AG09309 (cell line): ENCODE results near the gene TRIO.

Experiments
- DNase-seq: peaks from one replicate; pipeline ENCODE4 v3.0.0-alpha.2; 2010; ENCODE audit warnings: low read depth
- H3K4me3 ChIP-seq: 2 replicates; pipeline ENCODE4 v1.5.1; 2011; ENCODE audit warnings: mild to moderate bottlenecking, low read depth, low read length, moderate library complexity; ENCODE audit not compliant: control insufficient read depth
- TF ChIP-seq, protein P1 (sequence below): IDR thresholded peaks from 2 replicates; pipeline ENCODE4 v1.5.1; 2011; ENCODE audit warnings: mild to moderate bottlenecking, low read depth, low read length, inconsistent platforms; ENCODE audit not compliant: insufficient read depth, control insufficient read depth; ENCODE audit errors: missing control alignments

The TRIO gene

DNA sequence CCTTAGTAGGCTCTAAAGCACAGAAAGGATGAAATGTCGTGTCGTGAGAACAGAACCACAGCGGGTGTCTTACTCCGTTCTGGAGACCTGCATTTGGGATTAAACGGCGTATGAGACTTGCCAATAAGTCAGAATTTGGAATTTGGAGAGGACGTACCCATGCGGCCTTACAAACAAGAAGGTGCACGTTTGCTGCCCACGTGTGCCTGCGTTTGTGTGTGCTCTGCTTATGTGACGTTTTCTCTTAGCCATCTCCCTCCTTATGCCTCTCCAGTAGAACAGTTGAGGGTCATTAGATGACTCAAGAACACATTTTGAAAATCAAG, 266.9 kb downstream of the TRIO start:
- no peak overlapping the region for H3K4me3 ChIP-seq
- TF ChIP-seq, protein P1, sequence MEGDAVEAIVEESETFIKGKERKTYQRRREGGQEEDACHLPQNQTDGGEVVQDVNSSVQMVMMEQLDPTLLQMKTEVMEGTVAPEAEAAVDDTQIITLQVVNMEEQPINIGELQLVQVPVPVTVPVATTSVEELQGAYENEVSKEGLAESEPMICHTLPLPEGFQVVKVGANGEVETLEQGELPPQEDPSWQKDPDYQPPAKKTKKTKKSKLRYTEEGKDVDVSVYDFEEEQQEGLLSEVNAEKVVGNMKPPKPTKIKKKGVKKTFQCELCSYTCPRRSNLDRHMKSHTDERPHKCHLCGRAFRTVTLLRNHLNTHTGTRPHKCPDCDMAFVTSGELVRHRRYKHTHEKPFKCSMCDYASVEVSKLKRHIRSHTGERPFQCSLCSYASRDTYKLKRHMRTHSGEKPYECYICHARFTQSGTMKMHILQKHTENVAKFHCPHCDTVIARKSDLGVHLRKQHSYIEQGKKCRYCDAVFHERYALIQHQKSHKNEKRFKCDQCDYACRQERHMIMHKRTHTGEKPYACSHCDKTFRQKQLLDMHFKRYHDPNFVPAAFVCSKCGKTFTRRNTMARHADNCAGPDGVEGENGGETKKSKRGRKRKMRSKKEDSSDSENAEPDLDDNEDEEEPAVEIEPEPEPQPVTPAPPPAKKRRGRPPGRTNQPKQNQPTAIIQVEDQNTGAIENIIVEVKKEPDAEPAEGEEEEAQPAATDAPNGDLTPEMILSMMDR = no peak
- DNase-seq = no peak

DNA sequence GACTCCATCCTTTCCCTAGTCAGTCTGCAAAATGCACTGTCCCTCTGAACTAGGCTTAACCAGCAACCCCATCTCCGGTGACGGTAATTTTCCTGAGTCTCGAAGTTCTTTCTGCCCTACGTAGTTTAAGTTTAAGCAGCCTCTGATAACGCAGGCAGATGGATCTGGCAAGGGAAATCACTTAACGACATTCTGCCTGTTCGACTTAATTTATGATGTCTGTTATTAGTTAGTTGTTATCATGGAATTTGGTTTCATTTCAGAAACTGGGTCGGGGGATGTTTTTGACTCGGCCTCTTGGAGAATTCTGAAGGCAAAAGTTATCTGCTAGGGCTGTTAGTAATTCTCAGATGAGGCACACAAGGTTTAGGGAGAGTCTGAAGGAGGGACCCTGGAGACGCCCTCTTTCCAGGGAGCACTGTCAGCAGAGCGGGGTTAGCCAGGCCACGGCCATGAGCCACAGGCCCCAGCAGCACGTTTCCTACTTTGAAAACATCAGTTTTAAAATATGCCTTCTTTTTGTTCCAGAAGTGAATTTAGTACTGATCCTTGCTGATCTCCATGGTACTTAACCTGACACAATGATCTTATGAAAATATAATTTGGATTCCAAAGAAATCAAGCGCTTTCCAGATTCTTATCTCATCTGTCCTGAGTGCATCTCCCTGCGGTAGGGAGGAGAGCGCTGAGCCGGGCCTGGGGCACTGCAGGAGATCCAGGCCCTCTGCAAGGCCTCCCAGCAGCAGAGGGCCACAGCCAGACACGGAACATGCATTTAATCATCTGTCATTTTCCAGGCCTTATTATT, 267.5 kb downstream of the TRIO start:
- TF ChIP-seq, protein P1 = no peak
- no peak for DNase-seq

DNA sequence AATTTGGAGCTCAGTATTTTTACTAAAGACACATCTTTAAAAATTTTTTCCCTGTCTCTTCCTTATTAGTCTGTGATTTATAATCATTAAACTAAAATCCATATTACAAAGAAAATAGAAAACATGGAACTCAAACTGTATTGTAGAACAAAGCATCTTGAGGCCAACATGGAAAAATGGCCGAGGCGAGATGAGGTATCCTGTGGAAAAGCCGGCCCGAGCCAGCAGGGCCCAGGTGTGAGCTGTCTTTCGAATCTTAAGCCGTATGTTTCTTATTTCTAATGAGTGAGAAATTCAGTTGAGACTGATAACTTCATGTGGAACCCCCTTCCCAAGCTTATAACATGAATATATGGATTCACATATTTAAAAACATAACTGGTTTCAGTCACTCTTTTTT, 268.1 kb downstream of the TRIO start:
- no peak overlapping the region for H3K4me3 ChIP-seq
- TF ChIP-seq, protein P1 = no peak
- no peak for DNase-seq

More for the DNA sequence above, 267.5 kb downstream of the TRIO start:
- no peak overlapping the region for H3K4me3 ChIP-seq

DNA sequence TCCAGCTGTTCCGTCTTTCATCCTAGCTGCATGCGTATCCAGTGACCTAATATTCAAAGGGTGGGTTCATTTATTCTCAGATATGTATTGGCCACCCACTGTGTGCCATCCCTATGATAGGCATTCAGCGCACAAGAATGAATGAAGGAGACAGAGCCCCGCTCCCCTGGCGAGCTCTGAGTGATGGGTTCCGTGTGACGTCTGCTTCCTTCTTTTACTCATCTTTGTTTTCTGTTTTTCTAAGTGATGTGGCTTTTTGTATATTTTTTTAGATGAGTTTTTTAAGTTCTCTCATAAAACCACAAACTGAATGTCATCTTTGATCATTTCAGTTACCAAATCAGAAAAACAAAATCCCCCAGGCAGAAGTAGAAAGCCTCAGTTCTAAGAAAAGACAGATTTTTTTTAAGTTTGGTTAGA, 270.2 kb downstream of the TRIO start:
- TF ChIP-seq, protein P1 = no peak
- DNase-seq = no peak
- H3K4me3 ChIP-seq = no peak overlapping the region

DNA sequence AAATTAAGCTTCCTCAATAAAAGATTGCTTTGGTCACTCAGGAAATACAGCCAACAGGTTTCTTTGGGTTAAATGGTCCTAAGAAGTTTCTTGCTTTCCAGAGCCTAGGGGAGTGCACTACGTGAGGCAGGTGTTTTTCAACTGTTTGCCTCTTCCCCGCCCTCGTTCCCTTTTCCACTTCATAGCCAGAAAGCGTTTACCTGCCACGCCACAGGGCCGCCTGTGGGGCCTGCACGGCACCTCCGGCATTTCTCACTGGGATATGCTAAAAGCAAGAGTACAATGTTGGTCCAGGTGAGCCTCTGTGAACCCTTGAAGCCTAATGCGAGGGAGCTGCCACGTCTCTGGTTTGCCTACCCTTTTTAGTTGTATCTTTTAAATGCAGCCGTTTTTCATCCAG, 270.9 kb downstream of the TRIO start:
- TF ChIP-seq, protein P1 = no peak
- no peak overlapping the region for H3K4me3 ChIP-seq
- no peak for DNase-seq

DNA sequence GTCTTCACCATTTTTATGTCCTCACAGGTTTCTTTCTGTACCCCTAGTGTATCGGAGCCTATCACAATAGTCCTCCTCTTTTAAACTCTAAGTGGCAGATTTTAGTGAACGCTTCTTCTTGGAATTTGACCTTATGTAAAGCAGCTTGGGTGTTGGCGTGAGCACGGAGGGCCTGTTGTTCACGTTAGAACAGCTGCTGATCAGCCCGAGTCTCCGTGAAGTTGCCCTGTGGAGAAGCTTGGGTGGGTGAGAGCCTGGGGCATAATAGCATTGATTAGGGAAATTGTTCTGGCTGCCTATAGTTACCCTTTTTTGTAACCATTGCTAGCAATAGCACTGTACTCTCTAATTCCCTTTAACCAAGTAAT, 271.5 kb downstream of the TRIO start:
- DNase-seq = no peak

More for the DNA sequence above, 271.5 kb downstream of the TRIO start:
- H3K4me3 ChIP-seq = no peak overlapping the region
- TF ChIP-seq, protein P1 = no peak
